ENCODE measurements around the gene COL1A1. TPM values are rescaled to one million over a fixed set of nuclear protein-coding genes. Genes with fewer than 3 reads are reported as not detected.

The COL1A1 gene
- total RNA-seq (2022), result 5.5 and 9.4 TPM in 2 replicates
- Bru-seq, nascent RNA, result percentile 26 among the genes with signal in this experiment
- BruChase-seq, experiment 1, labeled RNA remaining after a 6-hour chase, result percentile 38 among the genes with signal in this experiment
- percentile 31 among the genes with signal in this experiment for BruChase-seq, experiment 2, labeled RNA remaining after a 2-hour chase
- long read RNA-seq, partial matches to known transcripts, result 5 of 7 reads
- long read RNA-seq, other reads (novel, unspliced or antisense), result 2 of 7 reads

DNA sequence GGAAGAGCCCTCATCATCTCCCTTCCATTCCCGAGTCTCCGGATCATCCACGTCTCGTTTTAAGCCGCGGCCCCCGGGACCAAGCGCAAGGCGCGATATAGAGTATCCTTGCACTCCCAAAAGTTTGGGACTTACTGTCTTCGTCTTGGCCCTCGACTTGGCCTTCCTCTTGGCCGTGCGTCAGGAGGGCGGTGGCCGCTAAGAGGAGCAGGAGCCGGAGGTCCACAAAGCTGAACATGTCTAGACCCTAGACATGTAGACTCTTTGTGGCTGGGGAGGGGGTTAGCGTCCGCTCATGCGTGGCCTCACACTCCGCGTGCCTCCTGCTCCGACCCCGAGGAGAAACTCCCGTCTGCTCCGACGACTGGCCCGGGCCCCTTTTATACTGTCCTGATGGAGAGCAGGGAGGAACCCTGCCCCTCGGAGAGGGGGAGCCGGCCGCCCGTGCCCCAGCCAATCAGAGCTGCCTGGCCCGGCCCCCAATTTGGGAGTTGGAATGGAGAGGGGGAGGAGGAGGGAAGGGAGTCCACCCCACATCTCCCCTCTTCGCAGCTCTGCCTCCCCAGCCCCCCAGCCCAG is at the start of gene COL1A1:
TSS of gene COL1A1 (minus strand) at position 356 of the 579 bp plus-strand sequence. CDS start at position 238, 118 bp downstream.
- no TSS peak for BruUV-seq (replicated peaks)
- CTCF ChIA-PET, result interaction anchor here (0.7 to 3.9 kb wide), 13 partner anchors 12 to 449 kb away, joined by 3 to 90 read pairs (median 9); partner anchors contain the start of genes RSAD1 and TMEM92
- Mint-ChIP-seq H3K27me3 (ENCODE audit: unreplicated experiment) (peaks cover 88% of the 10 kb centered on the region), H3K36me3 (ENCODE audit: insufficient read depth, unreplicated experiment) (peaks cover 26% of the 10 kb centered on the region), H3K4me1 (ENCODE audit: low read depth, unreplicated experiment) (peaks cover 21% of the 10 kb centered on the region), H3K9me3 (ENCODE audit: low read depth, unreplicated experiment) (no peaks in the 10 kb centered on the region), H3K27ac (ENCODE audit: unreplicated experiment) (peak within 1 kb of the TSS; percentile 33), H3K4me3 (ENCODE audit: low read depth, unreplicated experiment) (peak within 1 kb of the TSS; percentile 68)
- no peak for TF ChIP-seq CTCF (IDR thresholded peaks at IDR 0.05; ENCODE audit: unreplicated experiment)
- DNase-seq, result no peak
- intact Hi-C loops (cut with micrococcal nuclease; ENCODE audit: unreplicated experiment), result loop anchor here (2.0 kb wide), 1 partner anchor 277 kb away; the partner anchor contains the start of gene RSAD1

- no peak overlapping the region for H3K27ac Mint-ChIP-seq (ENCODE audit: unreplicated experiment)
- CTCF ChIA-PET, result interaction anchor here (0.7 kb wide), 1 partner anchor 34 kb away, joined by 3 read pairs; no protein-coding TSS in a partner anchor
Measured at GRCh38 chr17:50248255-50248654, 46.8 kb upstream of the COL1A1 start.

DNA sequence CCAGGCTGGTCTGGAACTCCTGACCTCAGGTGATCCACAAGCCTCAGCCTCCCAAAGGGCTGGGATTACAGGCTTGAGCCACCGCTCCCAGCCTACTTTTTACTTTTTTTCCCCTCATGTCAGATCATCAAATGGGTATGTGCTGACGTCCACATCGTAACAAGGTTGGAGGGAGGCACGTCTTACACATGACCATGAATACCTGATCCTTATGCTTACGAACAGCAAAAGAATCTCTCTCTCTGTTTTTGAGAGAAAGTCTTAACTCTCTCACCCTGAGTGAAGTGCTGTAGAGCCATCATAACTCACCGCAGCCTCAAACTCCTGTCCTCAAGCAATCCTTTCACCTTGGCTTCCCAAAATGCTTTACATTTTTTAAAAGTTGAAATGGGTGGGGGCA is 43.3 kb upstream of the COL1A1 start:
- CTCF ChIA-PET, result interaction anchor here (1.0 kb wide), 1 partner anchor 26 kb away, joined by 3 read pairs; no protein-coding TSS in a partner anchor
- TF ChIP-seq CTCF (IDR thresholded peaks at IDR 0.05; ENCODE audit: unreplicated experiment), result no peak
- intact Hi-C loops (cut with micrococcal nuclease; ENCODE audit: unreplicated experiment), result no loop called here
- peaks cover 52% of the 10 kb centered on the region for H3K27me3 Mint-ChIP-seq (ENCODE audit: unreplicated experiment)
- DNase-seq, result no peak
- peaks cover 5% of the 10 kb centered on the region for H3K9me3 Mint-ChIP-seq (ENCODE audit: low read depth, unreplicated experiment)
- no peaks in the 10 kb centered on the region for H3K36me3 Mint-ChIP-seq (ENCODE audit: insufficient read depth, unreplicated experiment)
- no peak overlapping the region for H3K4me3 Mint-ChIP-seq (ENCODE audit: low read depth, unreplicated experiment)
- H3K27ac Mint-ChIP-seq (ENCODE audit: unreplicated experiment), result no peak overlapping the region
- no peaks in the 10 kb centered on the region for H3K4me1 Mint-ChIP-seq (ENCODE audit: low read depth, unreplicated experiment)
- no TSS peak for BruUV-seq (replicated peaks)

More at GRCh38 chr17:50248255-50248654, 46.8 kb upstream of the COL1A1 start:
- intact Hi-C loops (cut with micrococcal nuclease; ENCODE audit: unreplicated experiment), result no loop called here
- H3K4me3 Mint-ChIP-seq (ENCODE audit: low read depth, unreplicated experiment), result no peak overlapping the region
- peaks cover 50% of the 10 kb centered on the region for H3K27me3 Mint-ChIP-seq (ENCODE audit: unreplicated experiment)
- no peaks in the 10 kb centered on the region for H3K36me3 Mint-ChIP-seq (ENCODE audit: insufficient read depth, unreplicated experiment)
- no TSS peak for BruUV-seq (replicated peaks)
- TF ChIP-seq CTCF (IDR thresholded peaks at IDR 0.05; ENCODE audit: unreplicated experiment), result no peak
- DNase-seq, result no peak
- peaks cover 5% of the 10 kb centered on the region for H3K9me3 Mint-ChIP-seq (ENCODE audit: low read depth, unreplicated experiment)
- H3K4me1 Mint-ChIP-seq (ENCODE audit: low read depth, unreplicated experiment), result no peaks in the 10 kb centered on the region

DNA sequence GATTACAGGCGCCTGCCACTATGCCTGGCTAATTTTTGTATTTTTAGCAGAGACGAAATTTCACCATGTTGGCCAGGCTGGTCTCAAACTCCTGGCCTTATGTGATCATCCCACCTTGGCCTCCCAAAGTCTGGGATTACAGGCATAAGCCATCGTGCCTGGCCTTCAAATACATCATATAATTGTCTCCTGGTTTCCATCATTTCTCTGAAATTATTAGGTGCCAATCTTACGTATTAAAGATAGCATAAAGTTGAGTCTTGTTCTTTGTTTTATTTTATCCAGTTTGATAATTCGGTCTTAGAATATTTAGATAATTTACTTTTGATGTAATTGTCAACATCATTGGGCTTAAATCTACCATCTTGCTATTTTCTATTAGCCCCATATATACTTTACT is 40.0 kb upstream of the COL1A1 start:
- BruUV-seq (replicated peaks), result no TSS peak
- Mint-ChIP-seq H3K27me3 (ENCODE audit: unreplicated experiment) (peaks cover 52% of the 10 kb centered on the region), H3K9me3 (ENCODE audit: low read depth, unreplicated experiment) (no peaks in the 10 kb centered on the region), H3K36me3 (ENCODE audit: insufficient read depth, unreplicated experiment) (no peaks in the 10 kb centered on the region), H3K27ac (ENCODE audit: unreplicated experiment) (no peak overlapping the region), H3K4me3 (ENCODE audit: low read depth, unreplicated experiment) (no peak overlapping the region), H3K4me1 (ENCODE audit: low read depth, unreplicated experiment) (peaks cover 9% of the 10 kb centered on the region)
- CTCF ChIA-PET, result interaction anchor here (0.6 kb wide), 1 partner anchor 33 kb away, joined by 3 read pairs; the partner anchor contains the start of gene TMEM92
- no peak for DNase-seq
- intact Hi-C loops (cut with micrococcal nuclease; ENCODE audit: unreplicated experiment), result no loop called here
- TF ChIP-seq CTCF (IDR thresholded peaks at IDR 0.05; ENCODE audit: unreplicated experiment), result no peak
